GM12874 (cell line): ENCODE data around the gene HRH3.

Experiments used
- TF ChIP-seq, protein P1 (sequence below): IDR thresholded peaks from 2 replicates; pipeline ENCODE4 v1.5.1; 2011; ENCODE audit warnings: low read depth, mild to moderate bottlenecking, control low read depth, low read length, moderate library complexity; ENCODE audit not compliant: insufficient read depth

The HRH3 gene

DNA sequence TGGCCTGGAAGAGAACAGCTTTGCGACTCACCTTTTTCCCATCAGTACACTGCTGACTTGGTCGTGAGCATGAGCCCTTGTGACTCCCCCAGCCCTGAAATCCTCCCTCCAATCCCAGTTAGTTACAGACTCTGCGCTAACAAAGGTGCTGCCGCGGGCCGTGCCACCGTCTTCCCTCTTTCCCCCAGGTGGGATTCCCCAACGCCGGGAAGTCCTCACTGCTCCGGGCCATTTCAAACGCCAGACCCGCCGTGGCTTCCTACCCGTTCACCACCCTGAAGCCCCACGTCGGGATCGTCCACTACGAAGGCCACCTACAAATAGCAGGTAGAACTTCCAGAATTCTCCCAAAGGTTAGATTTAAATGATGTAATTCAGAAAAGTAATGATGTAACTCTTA is 21.1 kb downstream of the HRH3 start:
- TF ChIP-seq, protein P1, sequence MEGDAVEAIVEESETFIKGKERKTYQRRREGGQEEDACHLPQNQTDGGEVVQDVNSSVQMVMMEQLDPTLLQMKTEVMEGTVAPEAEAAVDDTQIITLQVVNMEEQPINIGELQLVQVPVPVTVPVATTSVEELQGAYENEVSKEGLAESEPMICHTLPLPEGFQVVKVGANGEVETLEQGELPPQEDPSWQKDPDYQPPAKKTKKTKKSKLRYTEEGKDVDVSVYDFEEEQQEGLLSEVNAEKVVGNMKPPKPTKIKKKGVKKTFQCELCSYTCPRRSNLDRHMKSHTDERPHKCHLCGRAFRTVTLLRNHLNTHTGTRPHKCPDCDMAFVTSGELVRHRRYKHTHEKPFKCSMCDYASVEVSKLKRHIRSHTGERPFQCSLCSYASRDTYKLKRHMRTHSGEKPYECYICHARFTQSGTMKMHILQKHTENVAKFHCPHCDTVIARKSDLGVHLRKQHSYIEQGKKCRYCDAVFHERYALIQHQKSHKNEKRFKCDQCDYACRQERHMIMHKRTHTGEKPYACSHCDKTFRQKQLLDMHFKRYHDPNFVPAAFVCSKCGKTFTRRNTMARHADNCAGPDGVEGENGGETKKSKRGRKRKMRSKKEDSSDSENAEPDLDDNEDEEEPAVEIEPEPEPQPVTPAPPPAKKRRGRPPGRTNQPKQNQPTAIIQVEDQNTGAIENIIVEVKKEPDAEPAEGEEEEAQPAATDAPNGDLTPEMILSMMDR, result no peak

DNA sequence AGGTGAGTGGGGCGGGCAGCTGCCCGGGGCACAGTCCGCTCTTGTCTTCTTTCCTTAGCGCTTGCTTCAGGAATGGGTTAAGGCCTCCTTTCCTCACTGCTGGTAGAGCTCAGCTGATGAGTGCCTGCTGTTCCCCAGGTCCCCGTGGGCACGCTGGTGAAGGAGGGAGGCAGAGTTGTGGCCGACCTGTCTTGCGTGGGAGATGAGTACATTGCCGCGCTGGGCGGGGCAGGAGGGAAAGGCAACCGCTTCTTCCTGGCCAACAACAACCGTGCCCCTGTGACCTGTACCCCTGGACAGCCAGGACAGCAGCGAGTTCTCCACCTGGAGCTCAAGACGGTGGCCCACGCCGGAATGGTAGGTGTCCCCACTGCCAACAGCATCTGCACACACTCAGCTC is 21.6 kb downstream of the HRH3 start:
- TF ChIP-seq, protein P1, result no peak

DNA sequence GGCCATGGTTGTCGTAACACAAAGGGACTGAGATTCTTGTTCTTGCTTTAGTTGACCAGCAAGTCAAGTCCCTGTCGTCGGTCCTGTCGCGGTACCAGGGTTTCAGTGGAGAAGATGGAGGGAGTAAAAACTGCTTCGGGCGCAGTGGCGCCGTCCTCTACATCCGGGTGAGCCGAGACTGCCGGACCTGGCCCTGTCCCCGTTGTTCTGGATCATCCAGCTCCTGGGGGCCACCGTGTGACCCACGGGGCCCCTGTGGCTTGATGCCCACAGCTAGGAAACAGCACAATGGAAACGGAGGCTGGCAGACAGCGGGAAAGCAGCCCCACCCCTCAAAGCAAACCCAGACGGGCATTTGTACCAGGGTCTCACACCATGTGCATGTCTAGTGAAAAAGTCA is 22.3 kb downstream of the HRH3 start:
- TF ChIP-seq, protein P1, result no peak

DNA sequence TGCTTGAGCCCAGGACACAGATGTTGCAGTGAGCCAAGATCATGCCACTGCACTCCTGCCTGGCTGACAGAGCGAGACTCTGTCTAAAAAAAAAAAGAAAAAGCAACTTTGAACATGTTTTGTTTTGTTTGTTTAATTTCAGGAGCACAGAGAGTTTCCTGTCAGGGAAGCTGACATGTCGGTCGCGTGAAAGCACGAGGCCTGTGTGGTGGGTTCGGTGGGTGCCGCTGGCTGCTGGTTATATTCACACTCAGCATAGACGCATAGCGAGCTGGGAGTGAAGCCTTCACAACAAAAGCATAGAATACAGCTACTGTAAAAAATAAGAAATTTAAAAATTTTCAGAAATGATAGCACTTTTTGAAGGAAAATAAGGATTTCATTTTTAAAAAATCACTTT is 22.8 kb downstream of the HRH3 start:
- TF ChIP-seq, protein P1, result no peak

DNA sequence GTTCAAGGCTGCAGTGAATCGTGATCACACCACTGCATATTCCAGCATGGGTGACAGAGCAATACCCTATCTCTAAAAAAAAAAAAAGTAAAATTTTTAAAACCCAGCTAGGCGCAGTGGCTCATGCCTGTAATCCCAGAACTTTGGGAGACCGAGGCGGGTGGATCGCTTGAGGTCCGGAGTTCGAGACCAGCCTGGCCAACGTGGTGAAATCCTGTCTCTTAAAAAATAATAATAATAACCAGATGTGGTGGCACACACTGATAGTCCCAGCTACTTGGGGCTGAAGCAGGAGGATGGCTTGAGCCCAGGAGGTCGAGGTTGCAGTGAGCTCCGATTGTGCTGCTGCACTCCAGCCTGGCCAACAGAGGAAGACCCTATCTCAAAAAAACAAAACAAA is 23.8 kb downstream of the HRH3 start:
- TF ChIP-seq, protein P1, result no peak

DNA sequence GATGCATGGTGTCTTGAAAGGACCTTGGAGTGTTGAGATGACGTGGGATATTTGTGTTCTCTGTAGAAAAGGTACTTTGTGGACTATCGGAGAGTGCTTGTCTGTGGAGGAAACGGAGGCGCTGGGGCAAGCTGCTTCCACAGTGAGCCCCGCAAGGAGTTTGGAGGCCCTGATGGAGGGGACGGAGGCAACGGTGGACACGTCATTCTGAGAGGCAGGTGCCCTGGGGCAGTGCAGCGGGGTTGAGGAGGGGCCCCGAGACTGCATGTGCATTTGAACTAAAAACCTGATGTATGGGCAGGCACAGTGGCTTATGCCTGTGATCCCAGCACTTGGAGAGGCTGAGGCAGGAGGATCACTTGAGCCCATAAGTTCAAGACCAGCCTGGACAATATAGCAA is 24.3 kb downstream of the HRH3 start:
- TF ChIP-seq, protein P1, result no peak

DNA sequence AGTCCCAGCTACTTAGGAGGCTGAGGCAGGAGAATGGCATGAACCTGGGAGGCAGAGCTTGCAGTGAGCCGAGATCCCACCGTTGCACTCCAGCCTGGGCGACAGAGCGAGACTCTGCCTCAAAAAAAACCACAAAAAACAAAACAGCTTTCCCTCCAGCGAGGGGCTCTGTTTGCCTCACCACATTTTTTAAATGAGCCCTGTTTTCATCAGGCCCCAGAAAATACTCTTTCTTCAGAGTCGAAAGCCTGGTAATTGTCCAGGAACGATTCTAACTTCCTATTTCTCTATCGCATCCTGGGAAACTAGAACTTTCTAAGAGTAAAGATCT is 25.0 kb downstream of the HRH3 start:
- TF ChIP-seq, protein P1, result no peak
